GM21576 (cell line): ENCODE results near the gene WWC1.

Experiments
- ATAC-seq: cut with Tn5 transposase; IDR thresholded peaks from one replicate; pipeline ENCODE4 v1.9.1; 2021; ENCODE audit warnings: mild to moderate bottlenecking, moderate library complexity; ENCODE audit not compliant: unreplicated experiment

WWC1 gene

GRCh38 chr5:168291342-168291963 is at the start of gene WWC1:
TSS of gene WWC1 (plus strand) at chr5:168291645. CDS start at chr5:168292153, 508 bp downstream.
- ATAC-seq = peak; percentile 79

GRCh38 chr5:168244838-168245559 is 46.4 kb upstream of the WWC1 start:
- no peak for ATAC-seq

DNA sequence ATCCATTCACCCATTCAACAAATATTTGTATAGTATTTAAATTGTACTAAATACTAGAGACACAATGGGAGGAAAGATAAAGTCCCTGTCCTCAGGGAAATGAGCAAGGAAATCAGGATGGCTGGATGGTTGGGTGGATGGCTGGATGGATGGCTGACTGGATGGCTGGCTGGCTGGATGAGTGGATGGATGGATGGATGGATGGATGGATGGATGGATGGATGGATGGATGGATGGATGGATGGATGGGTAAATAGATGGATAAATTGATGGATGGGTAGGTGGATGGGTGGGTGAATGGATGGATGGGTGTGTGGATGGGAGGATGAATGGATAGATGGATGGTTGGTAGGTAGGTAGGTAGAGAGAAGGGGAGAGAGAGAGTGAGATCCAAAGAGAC is 41.5 kb upstream of the WWC1 start:
- ATAC-seq = no peak

- no peak for ATAC-seq
Measured at GRCh38 chr5:168251259-168251658, 40.2 kb upstream of the WWC1 start.

GRCh38 chr5:168254013-168254693 is 37.3 kb upstream of the WWC1 start:
- no peak for ATAC-seq

DNA sequence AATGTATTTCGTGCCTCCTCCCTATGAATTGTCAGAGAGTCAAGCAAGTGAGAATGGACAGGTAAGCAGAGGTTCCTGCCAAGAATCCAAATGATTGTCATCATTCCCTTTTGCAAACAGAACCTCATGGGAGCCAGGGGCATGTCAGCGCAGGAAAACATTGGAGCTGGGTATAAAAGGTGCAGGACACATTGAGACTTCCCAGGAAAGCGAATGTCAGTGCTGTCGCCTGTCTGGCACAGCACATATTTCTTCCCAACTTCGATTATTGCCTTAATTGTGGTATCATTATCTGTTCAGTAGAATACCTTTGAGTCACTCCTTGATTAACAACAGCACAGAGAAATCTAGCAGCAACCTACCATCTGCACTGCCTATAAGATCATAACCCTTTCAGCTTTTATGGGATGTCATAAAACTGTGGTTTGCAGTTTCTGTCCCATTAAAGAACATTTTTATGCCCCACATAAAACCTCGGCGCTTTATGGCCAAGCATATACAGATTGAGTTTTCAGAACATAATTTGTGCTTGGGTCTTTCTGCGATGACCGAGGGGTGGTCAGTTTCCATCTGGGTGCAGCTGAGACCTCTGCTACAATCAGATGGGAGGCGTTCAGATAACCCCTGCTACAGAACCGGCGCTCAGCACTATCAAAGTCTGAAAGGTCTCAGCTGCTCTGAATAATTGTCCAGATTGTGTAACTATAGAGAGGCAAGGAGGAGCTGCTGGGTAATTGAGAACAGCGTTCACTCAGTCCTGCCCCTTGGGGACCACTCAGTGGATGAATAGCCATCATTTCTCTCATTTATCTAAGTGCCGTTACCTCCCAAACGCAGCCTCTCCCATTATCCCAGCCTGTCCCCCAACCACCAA is 30.9 kb upstream of the WWC1 start:
- no peak for ATAC-seq

DNA sequence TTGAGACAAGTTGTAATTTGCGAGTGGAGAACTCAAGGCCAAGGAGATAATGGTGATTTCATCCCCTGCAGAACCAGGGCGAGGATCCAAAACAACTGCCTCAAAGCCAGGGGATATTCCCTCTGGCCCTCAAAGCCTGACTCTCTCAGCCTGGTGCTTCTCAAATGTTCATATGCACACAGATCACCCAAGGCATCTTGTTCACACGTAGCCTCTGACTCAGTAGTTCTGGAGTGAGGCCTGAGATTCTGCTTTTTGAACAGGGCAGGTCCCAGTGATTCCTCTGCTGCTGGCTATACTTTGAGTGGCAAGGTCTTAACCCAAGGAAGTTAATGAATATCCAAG is 30.2 kb upstream of the WWC1 start:
- ATAC-seq = no peak

GRCh38 chr5:168262042-168262743 is 29.3 kb upstream of the WWC1 start:
- ATAC-seq = no peak

- no peak for ATAC-seq
Measured at GRCh38 chr5:168263121-168263520, 28.3 kb upstream of the WWC1 start.

GRCh38 chr5:168266016-168266415 is 25.4 kb upstream of the WWC1 start:
- no peak for ATAC-seq

GRCh38 chr5:168268949-168269936 is 22.2 kb upstream of the WWC1 start:
- ATAC-seq = peak; percentile 82

DNA sequence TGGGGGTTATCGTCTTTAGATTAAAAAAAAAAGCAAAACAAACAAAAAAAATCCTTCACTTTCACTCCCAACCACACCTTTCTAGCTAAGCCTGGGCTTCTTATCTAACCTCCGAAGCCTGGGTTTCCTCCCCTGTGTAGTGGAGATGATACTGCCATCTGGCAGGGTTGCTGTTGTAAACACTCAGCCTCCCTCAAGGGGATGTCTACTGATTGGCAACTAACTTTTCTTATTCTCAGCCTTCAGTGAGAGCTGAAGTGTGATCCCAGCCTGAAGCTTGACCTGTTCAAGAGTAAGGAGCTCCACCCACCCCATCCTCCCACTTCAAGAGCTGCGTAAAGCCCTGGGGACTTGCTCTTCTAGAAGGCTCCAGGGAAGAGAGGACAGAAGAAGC is 21.5 kb upstream of the WWC1 start:
- peak; percentile 44 for ATAC-seq

GRCh38 chr5:168270476-168270875 is 21.0 kb upstream of the WWC1 start:
- no peak for ATAC-seq

- ATAC-seq = no peak
Measured at GRCh38 chr5:168273056-168273980, 18.1 kb upstream of the WWC1 start.

GRCh38 chr5:168274406-168274805 is 17.0 kb upstream of the WWC1 start:
- no peak for ATAC-seq

DNA sequence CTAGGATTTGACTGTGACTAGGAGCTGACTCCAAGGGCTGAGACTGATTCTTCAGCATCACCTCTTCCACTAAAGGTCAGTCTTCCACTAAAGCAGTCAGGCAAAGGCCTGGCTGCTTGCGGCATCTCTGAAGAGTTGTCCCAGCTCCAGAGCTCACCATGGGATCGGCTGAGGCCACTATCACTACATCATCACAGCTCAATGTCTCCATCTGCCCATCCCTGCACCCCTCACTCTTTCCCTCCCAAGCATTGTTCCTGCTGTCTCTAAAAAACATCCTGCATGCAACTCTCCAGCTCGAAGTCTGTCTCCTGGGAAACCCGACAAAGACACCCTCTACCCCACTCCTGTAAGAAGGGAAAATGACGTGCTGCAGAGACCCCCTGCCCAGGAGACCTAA is 15.5 kb upstream of the WWC1 start:
- no peak for ATAC-seq

DNA sequence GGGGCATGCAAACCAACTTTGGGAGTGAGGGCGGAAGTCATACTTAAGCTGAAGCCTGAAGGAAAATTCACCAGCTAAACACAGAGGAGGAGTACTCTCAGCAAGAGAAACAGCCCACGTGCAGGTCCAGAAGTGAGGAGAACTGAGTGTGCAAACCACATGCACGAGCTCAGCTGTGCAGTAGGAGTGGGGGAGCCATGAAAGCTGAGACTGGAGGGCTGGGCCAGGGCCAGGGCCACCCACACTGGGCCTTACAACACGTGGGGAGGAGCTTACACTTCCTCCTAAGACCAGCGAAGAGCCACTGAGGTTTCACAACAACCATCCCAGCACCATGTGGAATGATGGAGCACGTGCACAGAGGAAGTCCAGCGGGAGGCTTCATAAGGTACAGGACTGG is 9.3 kb upstream of the WWC1 start:
- no peak for ATAC-seq

DNA sequence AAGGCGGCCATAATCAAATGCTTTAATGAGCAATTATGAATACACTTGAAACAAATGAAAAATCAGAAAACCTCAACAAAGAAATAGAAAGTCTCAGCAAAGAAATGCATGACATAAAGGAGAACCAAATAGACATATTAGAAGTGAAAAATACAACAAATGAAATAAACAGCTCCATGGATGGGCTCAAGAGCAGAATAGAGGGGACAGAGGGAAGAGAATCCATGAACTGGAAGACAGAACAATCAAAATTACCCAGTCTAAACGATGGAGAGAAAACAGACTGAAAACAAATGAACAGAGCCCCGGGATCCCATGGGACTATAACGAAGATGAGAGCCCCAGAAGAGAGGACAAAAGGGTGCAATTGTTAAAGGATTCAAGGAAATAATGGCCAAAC is 6.6 kb upstream of the WWC1 start:
- no peak for ATAC-seq
